ENCODE measurements around the gene SPTLC3. TPM values are rescaled to one million over a fixed set of nuclear protein-coding genes. Genes with fewer than 3 reads are reported as not detected.
A peak's percentile ranks its signal among the peaks of the same experiment; 100 is the strongest.

SPTLC3 gene
- total and polyA plus RNA-seq, 2 donors (not counting 1 experiment from before 2014, with no cell fraction given), result 4.0 TPM

- H3K79me2 ChIP-seq (ENCODE audit: control insufficient read depth, insufficient read depth, low read length), result no peaks in the 10 kb centered on the region
- H3K9ac ChIP-seq (ENCODE audit: insufficient read depth, low read length), result no peak overlapping the region
- no peak overlapping the region for H3K27ac ChIP-seq (ENCODE audit: insufficient read depth, low read length)
- TF ChIP-seq EZH2 (IDR thresholded peaks at IDR 0.05; ENCODE audit: low read length, missing control alignments), result no peak
- TF ChIP-seq, protein P1, sequence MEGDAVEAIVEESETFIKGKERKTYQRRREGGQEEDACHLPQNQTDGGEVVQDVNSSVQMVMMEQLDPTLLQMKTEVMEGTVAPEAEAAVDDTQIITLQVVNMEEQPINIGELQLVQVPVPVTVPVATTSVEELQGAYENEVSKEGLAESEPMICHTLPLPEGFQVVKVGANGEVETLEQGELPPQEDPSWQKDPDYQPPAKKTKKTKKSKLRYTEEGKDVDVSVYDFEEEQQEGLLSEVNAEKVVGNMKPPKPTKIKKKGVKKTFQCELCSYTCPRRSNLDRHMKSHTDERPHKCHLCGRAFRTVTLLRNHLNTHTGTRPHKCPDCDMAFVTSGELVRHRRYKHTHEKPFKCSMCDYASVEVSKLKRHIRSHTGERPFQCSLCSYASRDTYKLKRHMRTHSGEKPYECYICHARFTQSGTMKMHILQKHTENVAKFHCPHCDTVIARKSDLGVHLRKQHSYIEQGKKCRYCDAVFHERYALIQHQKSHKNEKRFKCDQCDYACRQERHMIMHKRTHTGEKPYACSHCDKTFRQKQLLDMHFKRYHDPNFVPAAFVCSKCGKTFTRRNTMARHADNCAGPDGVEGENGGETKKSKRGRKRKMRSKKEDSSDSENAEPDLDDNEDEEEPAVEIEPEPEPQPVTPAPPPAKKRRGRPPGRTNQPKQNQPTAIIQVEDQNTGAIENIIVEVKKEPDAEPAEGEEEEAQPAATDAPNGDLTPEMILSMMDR (conservative IDR thresholded peaks at IDR 0.05 in 1 of 2, IDR thresholded peaks at IDR 0.05 in 1 of 2; ENCODE audit: low read depth in 1 of 2, low read length in 2 of 2), result no peak
- no peak overlapping the region for H3K4me2 ChIP-seq (ENCODE audit: extremely low read depth, insufficient read depth, low read length)
- no peaks in the 10 kb centered on the region for H3K4me1 ChIP-seq (ENCODE audit: control insufficient read depth, extremely low read depth, insufficient read depth, low read length)
- H3K9me3 ChIP-seq (ENCODE audit: control insufficient read depth, insufficient read depth, low read depth, low read length), result no peaks in the 10 kb centered on the region
- H3K36me3 ChIP-seq (ENCODE audit: control insufficient read depth, insufficient read depth, low read length), result no peaks in the 10 kb centered on the region
- no peaks in the 10 kb centered on the region for H4K20me1 ChIP-seq (ENCODE audit: control insufficient read depth, extremely low read depth, insufficient read depth, low read length)
- DNase-seq (ENCODE audit: low read depth in 2 of 2), result peak in 1 of 2 donors; percentile 19
- no peak overlapping the region for H3K4me3 ChIP-seq (replicated peaks in 1 of 4; ENCODE audit: control extremely low read depth in 1 of 4, insufficient read depth in 1 of 4, low read depth in 3 of 4, low read length in 4 of 4)
- no peaks in the 10 kb centered on the region for H3K27me3 ChIP-seq (ENCODE audit: control insufficient read depth, insufficient read depth, low read length)
- no peak overlapping the region for H2AFZ ChIP-seq (ENCODE audit: low read length)
These were observed 133.4 kb downstream of the SPTLC3 start for GRCh38 chr20:13142143-13142542.

DNA sequence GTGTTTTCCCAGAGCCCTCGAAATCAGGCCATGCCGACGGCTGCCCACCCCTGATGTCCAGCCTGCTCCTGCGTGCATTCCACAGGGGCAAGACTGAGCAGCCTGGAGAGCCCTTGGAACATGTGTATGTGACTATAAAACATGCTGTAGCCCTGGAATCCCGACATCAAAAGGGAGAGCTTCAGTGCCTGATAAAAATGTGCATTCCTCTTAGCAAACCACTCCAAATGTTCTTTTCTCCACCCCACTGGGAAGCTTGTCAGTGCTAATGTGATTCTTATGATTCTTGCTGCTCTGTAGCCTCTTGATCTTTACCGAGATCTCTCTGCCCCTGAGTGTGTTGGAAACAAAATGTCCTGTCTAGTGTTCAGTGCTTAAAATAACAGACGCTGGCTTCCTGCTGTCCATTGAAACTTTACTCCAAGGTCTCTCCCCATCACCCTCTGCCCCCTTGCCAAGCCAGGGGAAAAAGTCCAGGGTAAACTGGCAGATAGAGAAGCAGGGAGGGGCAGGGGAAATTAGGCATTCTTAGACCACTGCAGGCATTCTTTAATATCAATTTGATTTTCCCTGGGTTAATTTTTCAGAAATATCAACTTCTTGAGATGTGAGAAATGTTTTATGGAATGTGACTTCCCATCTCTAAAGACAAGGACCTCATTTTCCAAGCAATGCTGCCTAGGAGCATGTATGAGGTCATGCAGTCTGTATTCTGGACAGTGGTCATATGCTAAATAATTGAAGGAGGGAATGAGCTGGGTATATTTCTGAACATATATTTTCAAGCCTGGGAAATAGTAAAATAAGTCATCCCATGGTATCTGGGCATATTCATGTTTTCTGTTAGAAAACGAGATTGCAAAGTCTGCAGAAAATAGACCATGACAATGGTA is 138.5 kb downstream of the SPTLC3 start:
- no peak for DNase-seq (ENCODE audit: low read depth in 2 of 2)
- H3K36me3 ChIP-seq (ENCODE audit: control insufficient read depth, insufficient read depth, low read length), result no peaks in the 10 kb centered on the region
- no peak overlapping the region for H2AFZ ChIP-seq (ENCODE audit: low read length)
- no peak overlapping the region for H3K4me2 ChIP-seq (ENCODE audit: extremely low read depth, insufficient read depth, low read length)
- no peaks in the 10 kb centered on the region for H4K20me1 ChIP-seq (ENCODE audit: control insufficient read depth, extremely low read depth, insufficient read depth, low read length)
- no peaks in the 10 kb centered on the region for H3K4me1 ChIP-seq (ENCODE audit: control insufficient read depth, extremely low read depth, insufficient read depth, low read length)
- H3K27me3 ChIP-seq (ENCODE audit: control insufficient read depth, insufficient read depth, low read length), result no peaks in the 10 kb centered on the region
- H3K79me2 ChIP-seq (ENCODE audit: control insufficient read depth, insufficient read depth, low read length), result no peaks in the 10 kb centered on the region
- no peak overlapping the region for H3K27ac ChIP-seq (ENCODE audit: insufficient read depth, low read length)
- no peaks in the 10 kb centered on the region for H3K9me3 ChIP-seq (ENCODE audit: control insufficient read depth, insufficient read depth, low read depth, low read length)
- H3K9ac ChIP-seq (ENCODE audit: insufficient read depth, low read length), result no peak overlapping the region
- H3K4me3 ChIP-seq (replicated peaks in 1 of 4; ENCODE audit: control extremely low read depth in 1 of 4, insufficient read depth in 1 of 4, low read depth in 3 of 4, low read length in 4 of 4), result no peak overlapping the region
- TF ChIP-seq, protein P1 (conservative IDR thresholded peaks at IDR 0.05 in 1 of 2, IDR thresholded peaks at IDR 0.05 in 1 of 2; ENCODE audit: low read depth in 1 of 2, low read length in 2 of 2), result no peak
- TF ChIP-seq EZH2 (IDR thresholded peaks at IDR 0.05; ENCODE audit: low read length, missing control alignments), result no peak

- TF ChIP-seq, protein P1 (conservative IDR thresholded peaks at IDR 0.05 in 1 of 2, IDR thresholded peaks at IDR 0.05 in 1 of 2; ENCODE audit: low read depth in 1 of 2, low read length in 2 of 2), result no peak
- no peak for TF ChIP-seq EZH2 (IDR thresholded peaks at IDR 0.05; ENCODE audit: low read length, missing control alignments)
- no peaks in the 10 kb centered on the region for H4K20me1 ChIP-seq (ENCODE audit: control insufficient read depth, extremely low read depth, insufficient read depth, low read length)
- no peaks in the 10 kb centered on the region for H3K27me3 ChIP-seq (ENCODE audit: control insufficient read depth, insufficient read depth, low read length)
- H3K4me1 ChIP-seq (ENCODE audit: control insufficient read depth, extremely low read depth, insufficient read depth, low read length), result no peaks in the 10 kb centered on the region
- H3K4me3 ChIP-seq (replicated peaks in 1 of 4; ENCODE audit: control extremely low read depth in 1 of 4, insufficient read depth in 1 of 4, low read depth in 3 of 4, low read length in 4 of 4), result no peak overlapping the region
- H3K4me2 ChIP-seq (ENCODE audit: extremely low read depth, insufficient read depth, low read length), result no peak overlapping the region
- no peaks in the 10 kb centered on the region for H3K36me3 ChIP-seq (ENCODE audit: control insufficient read depth, insufficient read depth, low read length)
- H3K79me2 ChIP-seq (ENCODE audit: control insufficient read depth, insufficient read depth, low read length), result no peaks in the 10 kb centered on the region
- no peak overlapping the region for H2AFZ ChIP-seq (ENCODE audit: low read length)
- no peaks in the 10 kb centered on the region for H3K9me3 ChIP-seq (ENCODE audit: control insufficient read depth, insufficient read depth, low read depth, low read length)
- no peak overlapping the region for H3K9ac ChIP-seq (ENCODE audit: insufficient read depth, low read length)
- no peak overlapping the region for H3K27ac ChIP-seq (ENCODE audit: insufficient read depth, low read length)
- DNase-seq (ENCODE audit: low read depth in 2 of 2), result no peak
These were observed 139.2 kb downstream of the SPTLC3 start for GRCh38 chr20:13147971-13148370.

Data from fibroblast of lung (primary cell).